Stimulated activated CD8-positive, alpha-beta memory T cell treated with anti-CD3 and anti-CD28 coated beads, Interleukin-2, amount 100 ng/mL, for 1 hour (primary cell): Measurements from ENCODE around the gene SYNJ2.

Experiments used
- DNase-seq, 2 donors: peaks; one replicate each; pipeline ENCODE4 v3.0.0-alpha.2; 2020; ENCODE audit warnings: low read depth in 2 of 2

Gene SYNJ2

DNA sequence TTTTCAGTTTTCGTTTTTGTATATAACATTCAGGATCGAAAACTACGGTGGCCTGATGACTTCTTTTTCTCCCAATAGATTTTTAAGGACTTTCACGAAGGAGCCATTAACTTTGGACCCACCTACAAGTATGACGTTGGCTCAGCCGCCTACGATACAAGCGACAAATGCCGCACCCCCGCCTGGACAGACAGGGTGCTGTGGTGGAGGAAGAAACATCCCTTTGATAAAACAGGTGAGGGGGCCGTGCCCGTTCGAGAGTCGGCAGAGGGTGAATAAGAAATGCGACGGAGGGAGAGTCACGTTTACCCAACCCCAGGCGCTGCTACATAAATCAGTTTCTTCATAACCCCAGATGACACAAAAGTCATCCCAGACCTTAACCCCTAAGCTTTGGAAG, 94.9 kb downstream of the SYNJ2 start:
- DNase-seq = no peak

DNA sequence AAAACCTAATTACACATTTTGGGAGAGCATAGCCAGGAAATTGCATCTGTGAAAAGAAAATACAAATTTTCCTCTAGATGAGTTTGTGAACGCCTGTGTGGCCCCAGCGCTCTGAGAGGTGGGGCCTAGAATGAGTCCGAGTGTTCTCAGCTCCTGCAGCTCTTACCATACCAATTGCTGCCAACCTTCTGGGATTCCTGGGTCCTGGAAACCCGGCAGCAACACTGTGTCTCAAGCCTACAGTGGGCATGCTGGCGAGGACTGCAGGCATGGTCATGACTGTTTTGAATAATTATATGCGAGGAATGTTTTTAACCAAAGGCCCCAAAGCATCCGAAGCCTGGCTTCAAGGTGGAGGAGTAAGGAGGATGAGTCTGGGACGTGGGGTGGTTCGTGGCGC, 96.0 kb downstream of the SYNJ2 start:
- DNase-seq = no peak

DNA sequence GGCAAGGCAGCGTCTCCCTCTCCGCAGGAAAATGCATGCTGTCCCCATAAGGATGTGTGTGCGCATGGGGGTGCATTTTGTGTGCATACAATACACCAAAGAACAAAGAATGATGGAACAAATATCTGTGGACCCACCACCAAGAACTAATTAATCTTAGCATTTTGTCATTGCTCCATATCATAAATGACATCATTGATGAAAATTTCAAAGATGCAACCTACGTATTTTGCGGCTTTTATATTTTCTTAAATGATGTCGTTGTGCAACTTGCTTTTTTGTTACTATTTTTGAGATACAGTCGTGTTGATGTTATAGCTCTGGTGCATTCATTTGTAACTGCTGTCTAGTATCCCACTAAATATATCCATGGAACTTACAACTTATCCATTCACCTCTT, 96.7 kb downstream of the SYNJ2 start:
- DNase-seq = no peak

DNA sequence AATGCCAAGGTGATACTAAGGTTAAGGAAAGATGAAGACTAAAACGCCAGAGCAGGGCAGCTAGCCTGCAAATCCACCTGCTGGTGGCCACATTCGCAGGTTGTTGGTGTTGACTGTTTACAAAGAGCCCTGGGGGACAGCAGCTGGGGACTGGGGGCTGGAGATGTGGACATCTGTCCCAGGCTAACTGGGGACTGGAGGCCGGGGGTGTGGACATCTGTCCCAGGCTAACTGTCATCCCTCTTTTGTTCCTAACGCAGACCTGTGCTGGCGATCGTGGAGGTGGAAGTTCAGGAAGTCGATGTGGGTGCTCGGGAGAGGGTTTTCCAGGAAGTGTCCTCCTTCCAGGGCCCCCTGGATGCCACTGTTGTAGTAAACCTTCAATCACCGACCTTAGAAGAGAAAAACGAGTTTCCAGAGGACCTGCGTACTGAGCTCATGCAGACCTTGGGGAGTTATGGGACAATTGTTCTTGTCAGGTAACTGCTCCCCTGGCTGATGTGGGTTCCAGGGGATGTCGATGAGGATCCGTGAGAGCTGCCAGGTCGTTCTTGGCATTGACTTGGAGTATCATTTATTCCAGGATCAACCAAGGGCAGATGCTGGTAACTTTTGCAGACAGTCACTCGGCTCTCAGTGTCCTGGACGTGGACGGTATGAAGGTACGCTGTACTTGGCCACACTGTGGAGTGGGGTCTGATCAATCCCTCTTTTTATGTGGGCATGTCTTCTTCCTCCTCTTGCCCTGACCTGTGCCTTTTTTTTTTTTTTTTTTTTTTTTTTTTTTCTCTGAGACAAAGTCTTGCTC, 99.4 kb downstream of the SYNJ2 start:
- DNase-seq = no peak

DNA sequence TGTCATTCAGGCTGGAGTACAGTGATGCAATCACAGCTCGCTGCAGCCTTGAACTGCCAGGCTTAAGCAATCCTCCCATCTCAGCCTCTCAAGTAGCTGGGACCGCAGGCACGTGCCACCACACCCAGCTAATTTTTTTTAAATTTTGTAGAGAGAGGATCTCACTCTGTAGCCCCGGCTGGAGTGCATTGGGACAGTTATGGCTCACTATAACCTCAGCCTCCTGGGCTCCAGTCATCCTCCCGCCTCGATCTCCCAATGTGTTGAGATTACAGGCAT, 99.9 kb downstream of the SYNJ2 start:
- DNase-seq = no peak

DNA sequence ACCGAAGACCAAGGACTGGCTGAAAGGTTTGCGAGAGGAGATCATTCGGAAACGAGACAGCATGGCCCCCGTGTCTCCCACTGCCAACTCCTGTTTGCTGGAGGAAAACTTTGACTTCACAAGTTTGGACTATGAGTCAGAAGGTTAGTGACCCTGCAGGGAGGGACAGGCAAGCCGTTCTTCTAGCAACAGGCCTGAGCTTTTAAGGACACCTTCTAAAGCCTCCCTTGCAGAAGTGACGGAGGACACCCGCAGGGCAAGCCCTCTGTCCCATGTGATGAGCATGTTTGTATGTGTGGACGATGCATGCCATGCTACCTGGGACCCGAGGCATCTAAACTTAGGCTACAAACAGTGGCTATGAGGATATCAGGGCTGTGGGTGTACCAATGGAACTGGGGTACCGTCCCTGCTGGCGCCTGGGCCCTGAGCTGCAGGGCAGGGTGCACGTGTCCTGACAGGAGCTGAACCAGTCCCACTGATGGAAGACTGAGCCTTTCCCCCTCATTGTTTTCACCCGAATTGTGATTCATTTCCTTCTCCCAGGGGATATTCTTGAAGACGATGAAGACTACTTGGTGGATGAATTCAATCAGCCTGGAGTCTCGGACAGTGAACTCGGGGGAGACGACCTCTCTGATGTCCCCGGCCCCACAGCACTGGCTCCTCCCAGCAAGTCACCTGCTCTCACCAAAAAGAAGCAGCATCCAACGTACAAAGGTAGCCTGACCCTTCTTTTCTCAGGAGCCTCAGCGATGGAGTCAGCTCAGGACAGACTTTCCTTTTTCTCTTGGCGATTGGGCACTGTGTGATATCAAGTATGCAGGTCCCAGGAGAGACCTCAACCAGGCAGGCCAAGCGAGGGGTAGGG, 102.0 kb downstream of the SYNJ2 start:
- DNase-seq = no peak

DNA sequence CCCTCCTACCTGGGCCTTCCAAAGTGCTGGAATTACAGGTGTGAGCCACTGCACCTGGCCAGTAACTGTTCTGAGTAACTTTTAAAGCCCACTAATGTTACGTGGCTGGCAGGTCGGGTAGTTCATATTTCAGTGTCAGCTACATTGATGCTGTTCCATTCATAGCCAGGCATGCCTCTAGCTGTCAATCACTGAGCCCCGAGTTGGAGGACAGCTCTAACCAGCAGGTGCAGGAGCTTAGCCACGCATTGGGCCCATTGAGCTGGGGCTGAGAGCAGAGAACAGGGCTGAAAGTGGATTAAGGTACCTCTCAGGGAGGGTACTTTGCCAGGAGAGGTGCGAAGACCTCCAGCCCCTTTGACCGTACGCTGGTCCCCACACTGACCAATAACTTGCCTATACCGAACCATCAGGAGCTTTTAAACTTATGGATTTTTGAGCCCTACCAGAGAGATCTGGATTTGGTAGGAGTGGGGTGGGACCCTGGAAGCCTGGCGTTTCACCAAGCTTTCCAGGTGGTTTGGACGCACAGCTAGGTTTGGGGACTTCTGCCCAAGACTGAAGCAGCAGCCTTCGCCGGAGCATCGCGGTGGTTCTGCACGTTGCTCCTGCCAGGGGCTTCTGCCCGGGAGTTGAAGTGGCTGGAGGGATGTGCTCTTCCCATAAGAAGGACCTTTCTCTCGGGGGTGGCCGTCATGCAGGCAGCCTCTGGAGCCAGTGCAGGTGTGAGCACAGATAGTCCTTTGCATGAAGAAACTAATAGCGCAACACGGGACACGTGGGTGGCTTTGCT, 103.8 kb downstream of the SYNJ2 start:
- DNase-seq = no peak

DNA sequence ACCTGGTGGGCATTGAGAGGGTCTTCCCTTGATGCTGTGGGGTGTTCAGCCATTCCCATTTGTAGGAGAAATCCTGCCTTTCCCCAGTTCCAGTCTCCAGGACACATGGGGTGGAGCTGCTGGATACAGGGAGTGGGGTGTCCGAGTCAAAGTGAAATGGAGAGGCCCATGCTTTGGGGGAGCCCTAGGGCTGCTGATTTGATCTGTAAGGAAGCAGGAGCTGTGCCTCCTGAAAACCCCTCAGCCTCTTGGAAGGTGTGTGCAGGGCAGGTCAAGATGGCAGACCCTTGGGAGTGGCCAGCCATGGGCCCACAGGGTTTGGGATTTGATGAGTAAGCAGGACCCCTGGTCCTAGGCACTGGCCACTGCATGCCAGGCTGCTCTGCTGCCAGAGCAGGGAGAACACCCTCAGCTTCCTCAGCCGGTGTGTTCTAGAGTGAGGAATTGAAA, 104.4 kb downstream of the SYNJ2 start:
- DNase-seq = no peak

DNA sequence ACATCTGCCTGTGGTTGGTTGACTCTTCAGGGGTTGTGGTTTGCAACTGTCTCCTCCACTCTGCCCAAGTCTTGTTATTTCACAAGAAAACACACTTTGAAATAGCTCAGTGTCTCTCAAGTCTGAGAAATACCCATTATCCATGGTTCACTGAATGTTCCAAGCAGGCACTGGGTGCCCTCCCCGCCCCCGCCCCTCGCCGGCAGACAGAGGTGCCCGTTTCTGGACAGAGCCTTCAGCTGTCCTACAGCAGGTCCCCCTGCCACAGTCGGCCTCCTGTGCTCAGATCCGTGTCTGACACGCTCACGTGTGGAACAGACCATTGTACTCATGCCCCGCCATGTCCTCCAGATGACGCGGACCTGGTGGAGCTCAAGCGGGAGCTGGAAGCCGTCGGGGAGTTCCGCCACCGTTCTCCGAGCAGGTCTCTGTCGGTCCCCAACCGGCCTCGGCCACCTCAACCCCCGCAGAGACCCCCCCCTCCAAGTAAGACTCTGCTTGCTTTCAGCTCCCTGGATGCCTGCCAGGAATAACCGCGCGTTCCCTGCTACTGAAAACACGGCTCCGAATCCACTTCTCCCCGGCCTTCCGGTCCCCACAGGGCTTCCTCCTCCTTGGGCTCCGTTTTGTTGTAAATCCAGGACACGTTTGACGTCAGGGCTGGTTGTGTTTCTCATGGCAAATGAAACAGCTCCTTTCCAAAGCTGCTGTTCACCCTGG, 105.0 kb downstream of the SYNJ2 start:
- no peak for DNase-seq

DNA sequence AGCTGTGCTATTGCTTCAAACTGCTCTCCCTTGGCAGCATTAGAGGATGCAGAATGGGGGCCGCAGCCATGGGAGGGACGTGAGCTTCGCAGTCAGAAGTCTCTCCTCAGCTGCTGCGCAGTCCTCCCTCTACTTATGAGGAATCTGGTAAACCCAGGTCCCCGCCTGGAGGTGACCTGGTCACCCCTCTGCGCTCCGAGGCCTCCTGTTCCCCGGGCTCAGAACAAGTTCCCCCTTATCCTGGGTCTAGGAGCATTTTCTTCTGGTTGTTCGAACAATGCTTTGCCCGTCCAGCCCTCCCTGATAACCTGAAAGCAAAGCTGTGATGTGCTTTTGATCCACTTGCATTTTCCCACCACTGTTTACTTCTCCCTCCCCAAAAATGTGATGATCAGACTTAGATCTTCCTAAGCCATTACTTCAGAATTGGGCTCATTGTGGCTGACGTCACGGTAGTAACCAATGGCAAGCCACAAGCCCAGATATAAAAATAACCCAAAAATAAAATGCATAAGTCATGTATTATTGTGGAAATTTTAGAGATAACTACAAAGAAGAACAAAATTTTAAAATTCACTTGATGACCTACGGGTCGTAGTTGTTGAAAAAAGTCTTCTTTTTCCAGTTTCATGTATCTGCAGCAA, 105.7 kb downstream of the SYNJ2 start:
- DNase-seq = no peak

DNA sequence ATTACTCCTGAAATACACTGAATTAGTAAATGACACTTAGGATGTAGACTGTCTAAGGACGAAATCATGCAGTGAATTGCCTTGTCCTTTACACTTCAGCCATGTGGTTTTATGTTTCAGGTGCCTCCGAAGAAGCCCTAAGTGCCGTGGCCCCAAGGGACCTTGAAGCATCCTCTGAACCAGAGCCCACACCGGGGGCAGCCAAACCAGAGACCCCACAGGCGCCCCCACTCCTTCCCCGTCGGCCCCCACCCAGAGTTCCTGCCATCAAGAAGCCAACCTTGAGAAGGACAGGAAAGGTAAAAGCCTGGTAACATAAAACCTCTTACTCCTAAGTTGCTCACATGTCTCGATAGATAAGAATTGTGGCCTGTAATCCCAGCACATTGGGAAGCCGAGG, 111.1 kb downstream of the SYNJ2 start:
- DNase-seq = no peak

DNA sequence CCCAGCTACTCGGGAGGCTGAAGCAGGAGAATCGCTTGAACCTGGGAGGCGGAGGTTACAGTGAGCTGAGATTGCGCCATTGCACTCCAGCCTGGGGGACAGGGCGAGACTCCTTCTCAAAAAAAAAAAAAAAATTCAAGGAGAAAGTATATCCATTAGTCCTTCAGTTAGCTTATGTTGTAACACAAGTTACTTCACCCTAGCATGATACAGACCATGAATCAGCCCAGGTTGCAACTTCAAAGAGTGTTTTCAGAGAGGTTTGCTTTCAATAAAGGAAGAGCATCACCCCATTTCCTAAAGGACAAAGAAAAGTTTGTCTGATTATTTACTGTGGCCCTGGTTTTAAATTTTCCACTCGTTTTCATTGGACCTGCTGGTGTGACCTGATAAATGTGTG, 113.4 kb downstream of the SYNJ2 start:
- DNase-seq = no peak

DNA sequence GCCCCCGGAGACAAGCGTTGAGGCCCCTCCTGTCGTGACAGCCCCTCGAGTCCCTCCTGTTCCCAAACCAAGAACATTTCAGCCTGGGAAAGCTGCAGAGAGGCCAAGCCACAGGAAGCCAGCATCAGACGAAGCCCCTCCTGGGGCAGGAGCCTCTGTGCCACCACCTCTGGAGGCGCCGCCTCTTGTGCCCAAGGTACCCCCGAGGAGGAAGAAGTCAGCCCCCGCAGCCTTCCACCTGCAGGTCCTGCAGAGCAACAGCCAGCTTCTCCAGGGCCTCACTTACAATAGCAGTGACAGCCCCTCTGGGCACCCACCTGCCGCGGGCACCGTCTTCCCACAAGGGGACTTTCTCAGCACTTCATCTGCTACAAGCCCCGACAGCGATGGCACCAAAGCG, 114.0 kb downstream of the SYNJ2 start:
- no peak for DNase-seq

DNA sequence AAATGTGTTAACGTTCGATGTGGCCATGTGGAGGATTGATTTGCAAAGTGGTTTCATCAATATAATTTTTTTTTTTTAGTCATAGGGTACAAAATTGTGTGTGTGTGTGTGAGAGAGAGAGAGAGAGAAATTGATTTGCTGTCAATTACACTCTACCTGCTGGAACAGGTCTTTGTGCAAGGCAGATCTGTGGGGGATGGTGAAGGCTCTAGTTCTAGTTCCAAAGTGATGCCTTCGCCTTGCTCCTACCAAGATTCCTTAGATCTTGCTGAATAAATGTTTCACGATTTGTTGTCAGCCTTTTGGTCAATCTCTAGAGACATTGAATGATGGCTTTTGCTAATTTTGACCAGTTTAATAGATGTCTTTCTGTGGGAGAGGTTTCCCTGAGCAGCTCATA, 121.6 kb downstream of the SYNJ2 start:
- DNase-seq = no peak

DNA sequence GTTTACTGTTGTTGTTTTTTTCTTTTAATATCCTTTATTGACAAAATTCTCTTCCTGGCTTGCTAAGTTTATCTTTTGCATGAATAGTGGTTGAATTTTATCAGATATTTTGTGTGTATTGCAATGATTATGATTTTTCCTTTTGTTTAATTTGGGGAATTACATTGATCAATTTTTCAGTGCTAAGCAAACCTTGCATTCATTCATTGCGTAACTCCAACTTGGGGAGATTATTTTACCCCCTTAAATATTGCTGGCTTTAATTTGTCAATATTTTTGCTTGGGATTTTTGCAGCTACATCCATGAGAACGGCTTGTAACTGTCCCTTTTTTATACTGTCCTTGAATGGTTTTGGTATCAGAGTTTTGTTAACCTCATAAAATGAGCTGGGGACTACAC, 123.0 kb downstream of the SYNJ2 start:
- no peak for DNase-seq

DNA sequence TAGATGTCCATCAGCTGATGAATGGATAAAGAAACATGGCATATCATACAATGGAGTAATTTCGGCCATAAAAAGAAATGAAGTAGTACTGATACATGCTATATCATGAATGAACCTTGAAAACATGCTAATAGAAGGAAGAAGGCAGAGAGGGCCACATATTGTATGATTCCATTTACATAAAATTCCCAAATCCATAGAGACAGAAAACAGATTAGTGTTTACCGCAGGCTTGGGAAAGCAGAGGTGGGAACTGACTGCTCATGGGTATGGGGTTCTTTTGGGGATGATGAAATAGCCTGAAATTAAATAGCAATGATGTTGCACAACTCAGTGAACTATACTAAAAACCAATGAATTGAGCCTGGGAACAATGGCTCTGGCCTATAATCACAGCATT, 128.1 kb downstream of the SYNJ2 start:
- DNase-seq = no peak

DNA sequence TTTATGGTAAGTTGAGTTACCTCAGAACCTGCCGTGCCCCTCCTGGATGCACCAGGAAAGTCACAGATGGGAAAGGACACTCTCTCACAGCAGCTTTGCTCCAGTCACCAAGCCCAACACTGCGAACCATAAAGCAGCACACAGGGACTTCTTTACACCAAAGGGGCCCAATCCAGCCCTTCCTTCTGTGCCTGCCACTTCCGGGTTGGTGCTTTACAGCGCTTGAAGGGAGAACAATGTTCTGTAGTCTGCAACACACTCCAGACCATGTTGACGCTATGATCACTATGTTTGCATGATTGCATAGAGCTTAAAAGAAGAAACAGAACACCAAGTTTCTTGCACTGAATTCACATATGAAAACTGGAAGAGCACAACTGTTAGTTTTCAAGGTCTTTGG, 129.3 kb downstream of the SYNJ2 start:
- DNase-seq = no peak

DNA sequence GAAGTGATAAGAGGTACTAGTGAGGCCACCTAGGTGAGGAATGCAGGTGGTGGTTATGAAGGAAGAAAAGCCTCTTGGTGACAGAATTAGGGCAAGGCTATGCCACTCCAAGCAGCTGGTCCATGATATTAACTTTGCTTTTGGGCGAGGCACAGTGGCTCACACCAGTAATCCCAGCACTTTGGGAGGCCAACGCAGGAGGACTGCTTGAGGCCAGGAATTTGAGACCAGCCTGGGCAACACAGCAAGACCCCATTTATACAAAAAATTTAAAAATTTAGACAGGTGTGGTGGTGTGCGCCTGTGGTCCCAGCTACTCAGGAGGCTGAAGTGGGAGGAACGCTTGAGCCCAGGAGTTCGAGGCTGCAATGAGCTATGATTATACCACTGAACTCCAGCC, 130.3 kb downstream of the SYNJ2 start:
- no peak for DNase-seq

DNA sequence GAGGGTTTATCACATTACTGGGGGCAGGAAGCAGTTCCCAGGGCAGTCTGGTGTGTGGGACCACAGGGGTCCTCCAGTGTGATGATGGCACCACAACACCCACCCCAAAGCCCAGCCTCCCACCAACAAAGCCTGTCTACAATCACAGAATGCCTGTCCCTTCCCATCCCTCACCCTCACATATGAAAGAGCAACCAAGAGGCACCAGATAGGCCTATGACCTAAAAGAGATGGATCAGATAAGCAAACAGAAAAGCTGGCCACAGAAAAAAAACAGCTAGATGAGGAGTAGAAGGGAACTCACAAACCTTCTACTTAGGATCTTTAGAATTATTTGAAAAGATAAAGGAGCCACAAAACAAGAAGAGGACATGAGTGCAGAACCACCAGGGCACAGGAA, 132.1 kb downstream of the SYNJ2 start:
- DNase-seq = no peak

DNA sequence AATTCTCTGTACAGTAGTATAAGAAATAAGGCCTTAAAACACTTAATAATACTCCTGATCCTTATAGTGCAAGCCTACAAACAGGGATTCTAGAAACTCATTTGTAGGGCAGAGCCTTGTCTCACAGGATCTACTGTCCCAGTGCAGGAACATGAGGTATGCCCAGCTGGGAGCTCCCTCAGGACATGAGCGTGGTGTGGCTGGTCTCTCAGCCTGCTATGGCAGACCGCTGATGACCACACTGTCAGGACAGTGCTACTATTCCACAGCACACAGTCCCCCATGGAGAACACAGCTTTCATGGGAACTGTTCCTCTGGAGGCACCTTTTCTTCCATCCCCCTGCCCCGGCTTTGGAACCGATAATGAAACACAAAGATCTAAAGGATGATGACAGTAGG, 133.4 kb downstream of the SYNJ2 start:
- no peak for DNase-seq

DNA sequence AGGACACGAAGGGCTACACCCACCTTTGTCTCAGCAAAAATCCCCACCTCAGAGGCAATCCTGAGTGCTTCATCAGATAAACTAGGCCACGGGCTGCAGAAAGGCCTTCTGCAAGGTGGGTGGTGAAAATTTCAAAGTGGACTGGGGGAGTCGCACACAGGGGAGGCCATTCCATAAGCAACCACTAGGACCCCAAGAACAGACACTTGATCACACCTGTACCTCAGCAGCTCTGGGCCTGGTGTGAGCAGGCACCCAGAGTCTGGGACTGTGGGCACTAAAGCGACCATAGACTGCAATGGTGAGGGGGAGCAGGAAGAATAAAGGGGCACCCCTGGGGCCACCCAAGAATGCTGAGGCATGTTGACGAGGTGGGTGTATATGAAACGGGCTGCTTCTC, 133.8 kb downstream of the SYNJ2 start:
- no peak for DNase-seq
